HG03064 (cell line): Measurements from ENCODE around the gene NEUROG3.
"Not testable (repeated sequence)": the region's sequence is repeated elsewhere in the genome, so short reads cannot be mapped to it uniquely, and the experiment has no call there.

Experiments
- ATAC-seq: cut with Tn5 transposase; IDR thresholded peaks from one replicate; pipeline ENCODE4 v1.9.1; 2021; ENCODE audit warnings: low read depth; ENCODE audit not compliant: unreplicated experiment

The NEUROG3 gene

DNA sequence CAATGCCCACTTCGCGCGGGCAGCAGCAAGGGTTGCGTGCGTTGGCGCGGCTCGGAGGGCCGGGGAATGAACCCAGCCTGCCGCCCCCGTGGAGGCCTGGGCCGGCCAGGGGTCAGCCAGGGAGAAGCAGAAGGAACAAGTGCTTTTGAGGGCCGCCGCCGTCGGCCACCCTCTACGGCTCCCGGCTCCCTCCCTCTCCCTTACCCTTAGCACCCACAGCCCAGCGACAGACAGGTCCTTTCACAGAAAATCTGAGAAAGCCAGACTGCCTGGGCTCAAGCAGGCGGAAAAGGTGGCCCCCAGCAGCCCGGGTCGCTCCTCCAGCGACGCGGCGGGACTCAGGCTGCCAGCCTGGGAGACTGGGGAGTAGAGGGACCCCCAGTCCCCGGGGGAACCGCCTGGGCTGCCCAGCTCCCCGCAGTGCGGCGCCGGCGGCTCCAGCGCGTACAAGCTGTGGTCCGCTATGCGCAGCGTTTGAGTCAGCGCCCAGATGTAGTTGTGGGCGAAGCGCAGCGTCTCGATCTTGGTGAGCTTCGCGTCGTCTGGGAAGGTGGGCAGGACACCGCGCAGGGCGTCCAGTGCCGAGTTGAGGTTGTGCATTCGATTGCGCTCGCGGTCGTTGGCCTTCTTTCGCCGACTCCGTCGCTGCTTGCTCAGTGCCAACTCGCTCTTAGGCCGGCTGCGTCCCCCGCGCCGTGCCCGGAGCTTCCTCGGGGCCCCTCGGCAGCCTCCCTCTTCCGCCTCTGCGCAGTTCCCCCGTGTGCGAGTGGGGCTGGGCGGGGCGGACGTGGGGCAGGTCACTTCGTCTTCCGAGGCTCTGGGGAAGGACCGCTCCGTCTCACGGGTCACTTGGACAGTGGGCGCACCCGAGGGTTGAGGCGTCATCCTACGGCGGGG lies 815 bp downstream of the NEUROG3 start:
- no peak for ATAC-seq

DNA sequence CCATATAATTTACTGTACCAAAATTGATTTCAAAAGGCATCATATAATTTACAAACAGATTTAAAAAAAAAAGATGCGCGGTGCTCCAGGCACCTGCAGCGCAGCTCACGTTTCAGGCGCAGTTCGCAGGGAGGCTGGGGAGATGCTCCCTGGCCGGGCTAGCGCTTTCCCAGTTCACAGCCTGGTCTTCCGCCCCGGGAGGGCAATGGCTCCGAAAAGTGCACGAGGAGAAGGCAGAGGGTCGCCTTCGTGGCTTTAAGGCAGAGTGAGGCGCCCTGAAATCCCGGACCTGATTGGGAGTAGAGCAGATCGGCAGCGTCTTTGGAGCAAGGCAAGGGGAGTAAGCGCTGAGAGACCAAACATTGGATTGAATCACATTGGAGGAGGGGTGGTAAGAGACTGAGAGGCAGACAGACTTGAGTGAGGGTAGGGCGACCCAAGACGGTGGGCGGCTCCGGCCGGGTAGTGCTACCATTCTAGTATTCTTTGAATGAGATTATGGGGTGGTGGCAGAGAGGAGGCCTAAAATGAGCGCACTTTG lies 1.5 kb downstream of the NEUROG3 start:
- ATAC-seq = no peak

DNA sequence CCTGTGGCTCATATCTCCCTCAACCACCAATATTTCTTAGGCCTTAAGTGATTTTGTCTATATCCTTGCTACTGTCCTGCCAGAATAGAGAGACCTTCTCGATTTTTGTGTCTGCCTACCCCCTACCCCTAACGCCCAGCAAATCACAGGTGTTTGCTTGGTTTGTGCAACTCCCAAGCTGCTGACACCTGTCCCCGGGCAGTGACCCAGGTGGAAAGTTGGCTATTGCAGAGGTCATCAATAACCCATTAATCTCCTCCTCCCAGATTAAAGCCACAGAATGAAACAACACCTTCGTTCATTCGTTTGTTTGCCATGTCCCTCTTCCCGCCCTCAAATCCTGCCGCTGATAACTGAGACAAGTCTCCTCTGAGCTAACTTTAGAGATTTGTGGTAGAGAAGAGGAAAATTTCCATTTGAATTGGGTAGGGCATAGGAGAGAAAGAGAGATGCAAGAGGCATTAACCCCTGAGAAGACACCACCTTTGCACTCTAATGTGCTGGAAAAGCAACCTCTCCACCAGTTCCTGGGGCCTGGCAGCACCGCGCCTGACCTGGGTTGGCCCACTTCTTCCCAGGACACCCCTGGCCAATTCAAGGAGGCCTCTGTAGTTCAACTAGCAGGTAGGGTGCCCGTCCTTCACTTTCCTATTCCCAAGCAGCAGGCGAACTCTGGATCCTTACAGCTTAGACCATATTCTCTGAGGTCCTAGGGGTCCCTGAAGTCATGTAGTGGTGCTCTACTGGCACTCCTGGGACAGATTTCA lies 3.0 kb downstream of the NEUROG3 start:
- no peak for ATAC-seq

DNA sequence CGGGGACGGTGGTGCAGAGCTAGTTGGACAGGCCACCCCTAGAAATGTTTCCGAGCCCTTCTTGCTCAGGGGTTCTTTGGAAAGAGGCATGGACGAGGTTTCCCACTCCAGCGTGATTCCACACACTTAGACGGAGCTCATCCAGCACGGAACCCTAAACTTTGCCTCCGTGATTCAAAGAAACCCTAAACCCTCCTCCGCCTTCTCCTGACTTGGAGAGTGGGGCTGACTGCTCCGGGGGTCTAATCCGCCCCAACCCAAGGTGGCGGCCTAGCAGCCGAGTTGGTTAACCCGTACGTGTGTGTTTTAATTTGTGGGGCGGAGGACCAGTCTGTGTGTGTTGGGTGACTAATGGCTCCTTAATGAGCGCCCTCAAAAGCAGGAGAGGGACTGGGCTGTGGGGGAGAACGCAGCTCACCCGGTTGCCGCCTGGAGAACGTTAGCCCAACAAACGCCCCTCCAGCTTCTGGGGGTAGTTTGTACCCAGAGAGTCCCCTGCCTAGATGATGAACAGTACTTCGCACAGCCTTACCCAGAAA lies 3.8 kb downstream of the NEUROG3 start:
- no peak for ATAC-seq

DNA sequence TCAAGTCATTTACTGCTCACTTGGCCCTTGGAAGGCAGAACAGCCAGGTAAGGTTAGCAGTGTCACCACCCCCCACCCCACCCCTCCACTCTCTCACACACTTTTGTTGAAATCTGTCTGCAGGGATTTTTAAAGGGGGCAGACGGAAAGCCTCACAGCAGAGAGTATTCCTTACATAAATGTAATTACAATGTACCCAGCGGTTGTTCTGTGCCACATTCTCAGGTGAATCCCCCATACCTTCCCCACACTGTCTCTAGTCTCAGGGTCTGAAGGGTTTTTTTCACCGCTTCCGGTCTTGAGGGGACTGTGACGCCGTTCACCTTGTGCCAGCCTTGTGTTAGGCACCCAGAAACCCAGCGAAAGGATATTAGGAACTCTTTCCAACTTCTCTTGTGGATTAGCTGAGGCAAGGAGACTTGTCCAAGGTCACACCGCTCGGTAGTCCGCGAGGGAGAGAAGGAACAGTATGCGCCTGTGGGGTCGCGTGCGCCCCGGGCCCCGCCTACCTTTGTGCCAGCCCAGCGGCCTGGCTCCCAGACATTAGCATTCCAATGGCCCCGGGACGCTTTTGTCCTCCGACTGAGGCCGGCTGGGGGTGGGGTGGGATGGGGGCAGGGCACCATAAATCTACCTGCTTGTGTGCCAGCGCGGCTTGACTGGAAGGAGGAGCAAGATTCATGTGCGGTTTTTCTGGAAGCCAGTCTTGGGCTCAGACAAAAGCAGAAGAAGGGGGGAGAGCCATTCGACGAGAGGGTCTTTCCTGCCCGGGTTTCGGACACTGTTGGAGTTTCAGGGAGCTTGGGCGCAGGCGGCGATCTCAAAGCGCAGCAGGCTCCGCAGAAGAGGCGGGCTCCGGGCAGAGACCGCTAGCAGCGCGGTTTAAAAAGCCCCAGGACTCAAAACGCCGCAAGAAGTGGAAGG lies 4.5 kb downstream of the NEUROG3 start:
- no peak for ATAC-seq

DNA sequence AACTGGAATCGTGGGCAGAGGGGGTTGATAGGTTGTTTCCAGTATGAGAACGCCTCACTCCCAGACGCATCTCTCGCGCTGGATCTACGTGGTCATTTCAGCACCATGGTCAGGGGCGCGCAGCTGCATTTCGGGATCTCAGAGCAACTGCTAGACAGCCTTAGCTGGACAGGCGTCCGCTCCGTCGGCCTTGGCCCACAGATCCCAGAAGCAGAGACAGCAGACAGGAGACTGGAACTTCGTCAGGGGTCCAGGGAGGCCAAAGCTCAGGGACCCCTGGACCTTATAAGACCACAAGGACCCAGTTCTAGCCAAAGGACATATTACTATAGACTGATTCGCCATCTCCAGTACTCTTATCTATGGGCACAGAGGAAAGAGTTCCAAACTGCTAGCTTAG lies 5.3 kb downstream of the NEUROG3 start:
- no peak for ATAC-seq

DNA sequence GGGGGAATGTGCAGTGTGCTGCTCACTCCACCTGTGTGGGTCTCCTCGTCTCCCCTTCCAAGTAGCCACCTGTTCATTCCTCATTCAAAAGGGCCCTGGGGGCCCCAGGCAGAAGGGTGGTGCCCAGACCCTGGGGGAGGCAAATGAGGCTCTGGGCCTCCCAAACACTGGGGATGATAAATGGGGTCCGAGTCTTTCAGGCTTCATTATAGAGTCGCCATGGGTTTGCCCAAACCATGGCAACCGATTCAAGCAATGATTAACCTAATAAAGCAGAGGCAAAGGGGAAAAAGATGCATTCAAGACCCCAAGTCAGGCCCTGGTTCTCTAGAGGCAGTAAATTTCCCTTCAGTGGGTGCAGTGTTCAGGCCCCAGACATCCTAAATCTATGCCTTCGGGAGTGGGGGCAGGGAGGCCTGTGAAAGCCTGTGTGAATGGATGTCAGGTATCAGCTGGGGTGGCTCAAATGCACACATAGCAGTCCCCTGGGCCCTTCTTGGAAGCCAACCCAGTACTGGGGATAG lies 10.4 kb downstream of the NEUROG3 start:
- ATAC-seq = no peak

DNA sequence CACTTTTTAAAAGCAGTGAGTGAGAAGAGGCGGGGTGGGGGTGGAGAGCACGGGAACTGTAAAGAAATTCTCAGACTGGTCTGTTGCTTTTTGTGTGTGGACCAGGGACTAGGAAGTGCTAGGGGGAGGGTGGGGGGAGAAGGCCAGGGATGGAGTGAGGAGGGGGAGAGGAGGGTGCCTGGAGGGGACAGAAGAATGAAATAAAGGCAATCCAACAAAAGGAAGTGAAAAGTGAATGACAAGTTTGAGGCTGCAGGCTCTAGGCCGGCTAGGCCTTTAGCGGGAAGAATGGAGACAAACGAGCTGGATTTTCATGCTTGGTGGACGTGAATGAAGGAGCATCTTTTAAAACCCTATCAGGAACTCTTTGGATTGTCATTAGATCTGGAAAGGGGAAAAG lies 13.7 kb downstream of the NEUROG3 start:
- ATAC-seq = no peak

DNA sequence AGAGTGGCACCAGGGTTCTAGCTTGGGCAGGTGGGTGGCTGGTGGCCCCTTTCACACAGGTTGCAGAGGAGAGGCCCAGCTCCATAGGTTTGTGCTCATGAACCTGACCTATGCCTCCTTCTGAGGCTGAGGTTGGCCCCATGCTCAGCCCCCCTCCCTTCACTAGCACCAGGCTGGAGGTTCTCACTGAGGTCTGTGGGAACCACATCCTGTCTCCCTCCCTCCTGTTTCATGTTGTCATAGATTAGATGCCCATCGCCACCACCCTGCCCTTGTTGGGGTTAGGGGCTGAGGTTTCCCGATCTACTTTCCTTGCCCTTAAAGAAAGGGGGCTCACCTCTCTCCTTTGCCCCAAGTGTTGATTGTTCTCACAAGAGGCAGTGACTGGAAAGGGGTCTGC lies 14.7 kb downstream of the NEUROG3 start:
- ATAC-seq = no peak

DNA sequence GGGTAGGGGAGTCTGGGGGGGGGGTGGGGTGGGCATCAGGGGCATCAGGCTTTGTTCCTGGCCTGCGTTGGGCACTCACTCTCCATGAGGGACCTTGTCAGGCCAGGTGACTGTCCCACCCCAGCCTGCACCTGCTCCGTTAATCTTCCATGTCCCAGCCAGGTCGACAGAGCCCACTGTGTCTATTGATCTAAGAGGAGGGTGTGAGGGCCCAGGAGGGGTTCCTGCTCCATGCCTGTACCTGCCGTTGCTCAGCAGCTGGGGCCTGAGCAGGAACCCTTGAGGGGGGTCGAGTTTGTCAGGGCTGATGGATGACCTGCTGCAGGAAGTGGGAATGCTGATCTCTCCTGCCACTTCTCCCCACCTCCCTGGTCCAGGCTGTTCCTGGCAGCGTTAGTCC lies 18.6 kb downstream of the NEUROG3 start:
- no peak for ATAC-seq

DNA sequence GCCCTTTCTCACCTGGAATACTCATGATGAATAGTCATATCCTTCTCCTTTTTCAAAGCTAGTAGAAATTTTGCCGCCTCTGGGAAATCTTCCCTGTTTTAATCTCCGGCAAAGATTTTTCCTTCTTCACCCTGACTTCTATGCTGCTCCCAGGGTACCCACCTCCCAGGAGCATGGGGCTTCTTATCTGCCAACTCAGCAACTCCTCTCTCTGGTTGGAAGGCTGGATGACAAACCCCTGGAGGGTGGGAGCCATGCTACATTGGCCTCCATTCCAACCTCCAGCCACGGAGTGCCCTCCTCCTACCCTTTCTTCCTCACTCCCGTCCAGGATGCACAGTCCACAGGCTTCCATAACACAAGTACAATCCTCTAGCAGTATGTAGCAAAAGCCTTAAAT lies 19.9 kb downstream of the NEUROG3 start:
- no peak for ATAC-seq

DNA sequence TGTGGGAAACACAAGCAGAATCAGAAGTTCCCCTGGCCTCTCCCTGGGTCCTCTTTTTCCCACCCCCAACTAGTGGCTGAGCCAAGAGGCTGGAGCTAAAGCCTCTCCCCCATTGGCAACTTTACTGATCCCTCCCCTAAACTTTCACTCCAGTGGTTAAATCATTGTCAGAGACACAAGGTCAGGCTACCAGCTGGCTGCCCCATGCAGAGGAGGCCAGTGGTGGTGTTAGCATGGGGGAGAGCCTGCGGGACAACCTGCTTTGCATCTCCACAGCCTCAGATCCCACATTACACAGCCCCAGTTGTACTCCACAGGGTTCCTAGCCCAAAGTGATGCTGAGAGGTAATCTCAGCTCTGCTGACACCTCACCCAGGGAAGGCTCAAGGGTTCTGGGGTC lies 21.0 kb downstream of the NEUROG3 start:
- no peak for ATAC-seq

DNA sequence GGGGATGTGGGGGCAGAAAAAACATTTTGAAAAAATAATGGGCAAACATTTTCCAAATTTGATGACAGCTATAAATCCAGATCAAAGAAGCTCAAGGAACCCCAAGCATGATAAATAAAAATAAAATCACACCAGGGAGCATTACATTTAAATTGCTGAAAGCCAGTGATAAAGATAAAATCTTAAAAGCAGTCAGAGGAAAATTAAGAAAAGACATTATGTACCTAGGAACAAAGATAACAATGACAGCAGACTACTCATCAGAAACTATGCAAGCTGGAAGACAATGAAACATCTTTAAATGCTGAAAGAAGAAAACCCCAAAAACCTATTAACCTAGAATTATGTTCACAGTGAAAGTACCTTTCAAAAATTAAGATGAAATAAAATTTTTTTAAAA lies 23.3 kb downstream of the NEUROG3 start:
- ATAC-seq = no peak

DNA sequence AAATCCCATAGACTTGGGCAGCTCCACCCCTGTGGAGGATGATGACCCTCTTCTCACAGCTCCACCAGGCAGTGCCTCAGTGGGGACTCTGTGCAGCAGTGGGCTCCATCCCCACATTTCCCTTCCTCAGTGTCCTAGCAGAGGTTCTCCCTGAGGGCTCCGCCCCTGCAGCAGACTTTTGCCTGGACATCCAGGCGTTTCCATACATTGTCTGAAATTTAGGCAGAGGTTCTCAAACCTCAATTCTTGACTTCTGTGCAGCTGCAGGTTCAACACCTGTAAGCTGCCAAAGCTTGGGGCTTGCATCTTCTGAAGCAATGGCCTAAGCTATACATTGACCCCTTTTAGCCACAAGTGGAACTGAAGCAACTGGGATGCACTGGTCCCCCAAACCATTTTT lies 31.8 kb downstream of the NEUROG3 start:
- no peak for ATAC-seq

DNA sequence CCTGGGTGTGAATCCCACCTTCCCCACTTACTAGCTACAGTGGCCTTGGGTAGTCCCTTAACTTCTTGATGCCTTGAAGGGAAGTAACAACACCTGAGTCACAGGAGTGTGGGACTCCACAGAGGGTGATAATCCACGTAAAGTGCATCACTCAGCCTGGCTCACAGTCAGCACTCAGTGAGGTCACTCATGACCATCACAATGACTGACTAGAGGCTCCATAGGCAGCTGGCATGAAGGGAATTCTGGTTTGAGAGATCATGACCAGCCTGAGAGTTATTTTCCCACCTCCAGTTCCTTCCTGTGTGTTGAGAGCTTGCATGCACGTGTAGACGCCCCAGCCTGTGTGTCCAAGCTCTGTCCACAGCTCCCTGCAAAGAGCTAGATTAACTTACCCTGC lies 34.8 kb downstream of the NEUROG3 start:
- no peak for ATAC-seq

DNA sequence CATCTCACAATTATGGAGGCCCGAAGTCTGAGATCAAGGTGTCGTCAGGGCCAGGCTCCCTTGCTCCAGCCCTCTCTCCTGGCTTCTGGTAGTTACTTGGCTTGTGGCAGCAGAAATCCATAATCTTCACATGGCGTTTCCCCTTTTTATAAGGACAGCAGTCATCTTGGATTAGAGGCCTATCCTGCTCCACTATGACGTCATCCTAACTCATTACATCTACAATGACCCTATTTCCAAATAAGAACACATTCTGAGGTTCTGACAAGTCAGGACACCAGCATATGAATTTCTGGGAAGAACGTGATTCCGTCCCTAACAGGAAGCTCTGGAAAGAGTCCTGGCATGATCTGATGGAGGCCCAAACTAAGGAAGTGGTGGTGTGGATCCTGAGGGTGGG lies 35.8 kb downstream of the NEUROG3 start:
- no peak for ATAC-seq

DNA sequence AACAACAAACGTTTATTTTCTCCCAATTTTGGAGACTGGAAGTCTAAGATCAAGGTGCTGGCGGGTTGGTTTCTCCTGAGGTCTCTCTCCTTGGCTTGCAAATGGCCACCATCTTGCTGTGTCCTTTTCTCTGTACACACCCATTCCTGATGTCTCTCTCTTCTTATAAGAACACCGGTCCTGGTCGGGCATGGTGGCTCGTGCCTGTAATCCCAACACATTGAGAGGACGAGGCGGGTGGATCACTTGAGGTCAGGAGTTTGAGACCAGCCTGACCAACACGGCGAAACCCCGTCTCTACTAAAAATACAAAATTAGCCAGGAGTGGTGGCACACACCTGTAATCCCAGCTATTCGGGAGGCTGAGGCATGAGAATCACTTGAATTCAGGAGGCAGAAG lies 36.7 kb downstream of the NEUROG3 start:
- ATAC-seq = not testable (repeated sequence)

DNA sequence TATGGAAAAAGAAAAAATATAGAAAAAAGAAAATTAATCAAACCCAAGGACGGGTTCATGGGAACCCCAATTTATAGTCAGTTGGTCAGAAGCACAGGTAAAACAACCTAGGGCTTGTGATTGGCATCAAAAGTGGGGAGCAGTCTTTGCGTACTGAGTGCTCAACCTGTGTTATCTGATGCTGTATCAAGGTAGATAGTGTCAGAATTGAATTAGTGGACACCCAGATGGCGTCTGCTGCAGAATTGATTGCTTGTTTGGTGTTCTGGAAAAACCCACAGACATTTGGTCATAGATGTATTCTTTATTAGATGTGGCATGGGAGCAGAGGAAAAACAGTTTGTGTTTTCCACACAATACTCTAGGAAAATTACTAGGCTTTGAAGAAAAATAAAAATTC lies 39.6 kb downstream of the NEUROG3 start:
- no peak for ATAC-seq

DNA sequence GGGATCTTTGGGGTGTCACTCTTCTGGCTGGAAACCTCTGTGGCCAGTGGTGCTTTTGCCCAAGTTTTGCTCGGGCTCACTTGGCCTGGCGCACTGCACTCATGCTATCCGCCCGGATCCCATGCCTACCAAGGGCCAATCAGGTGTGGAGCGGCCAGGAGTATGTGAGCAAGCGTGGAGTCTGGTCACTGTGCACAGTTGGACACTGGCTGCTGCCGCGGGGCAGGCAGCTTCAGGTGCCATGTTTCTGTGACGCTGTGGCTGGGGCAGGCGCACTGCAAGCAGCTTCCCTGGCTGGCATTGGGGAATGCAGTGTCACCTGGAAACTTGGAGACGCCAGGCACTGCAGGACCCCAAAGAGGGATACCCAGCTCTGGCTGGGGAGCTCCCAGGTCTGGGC lies 45.3 kb downstream of the NEUROG3 start:
- ATAC-seq = no peak
